Astrocyte of the spinal cord (primary cell): ENCODE data around the gene KCNIP4.

Experiments
- DNase-seq: peaks from one replicate; pipeline ENCODE4 v3.0.0; 2011; ENCODE audit warnings: low read depth, low spot score
- H3K4me3 ChIP-seq: 2 replicates; pipeline ENCODE4 v1.5.1; 2011; ENCODE audit warnings: low read depth, mild to moderate bottlenecking, low read length, moderate library complexity
- in situ Hi-C: cut with HindIII; loops from 2 replicates; pipeline ENCODE4 v1.10.0; 2017; ENCODE audit warnings: low sequenced_read_pairs
- TF ChIP-seq, protein P1 (sequence below): IDR thresholded peaks from 2 replicates; pipeline ENCODE4 v1.5.1; 2012; ENCODE audit warnings: low read depth, mild to moderate bottlenecking, low read length, inconsistent platforms

Gene KCNIP4

DNA sequence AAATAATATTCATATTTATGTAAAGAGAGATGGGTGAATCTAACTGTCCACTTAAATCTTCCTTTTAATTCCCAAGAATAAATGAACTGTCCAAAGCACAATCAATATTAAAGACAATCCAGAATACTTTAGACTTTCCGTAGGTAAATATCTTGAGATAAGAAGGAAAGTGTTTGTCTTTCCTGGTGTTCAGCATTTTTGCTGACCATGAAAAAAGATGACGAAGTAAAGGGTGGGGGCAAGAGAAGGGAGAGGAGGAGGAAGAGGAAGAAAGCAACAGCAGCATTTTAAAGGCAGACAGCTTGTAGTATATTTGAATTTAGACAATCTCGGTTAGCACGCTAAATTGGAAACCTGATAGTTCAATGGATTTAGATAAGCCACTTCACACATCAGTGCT, 498.2 kb downstream of the KCNIP4 start:
- in situ Hi-C loops, result no loop called here
- no peak for DNase-seq

DNA sequence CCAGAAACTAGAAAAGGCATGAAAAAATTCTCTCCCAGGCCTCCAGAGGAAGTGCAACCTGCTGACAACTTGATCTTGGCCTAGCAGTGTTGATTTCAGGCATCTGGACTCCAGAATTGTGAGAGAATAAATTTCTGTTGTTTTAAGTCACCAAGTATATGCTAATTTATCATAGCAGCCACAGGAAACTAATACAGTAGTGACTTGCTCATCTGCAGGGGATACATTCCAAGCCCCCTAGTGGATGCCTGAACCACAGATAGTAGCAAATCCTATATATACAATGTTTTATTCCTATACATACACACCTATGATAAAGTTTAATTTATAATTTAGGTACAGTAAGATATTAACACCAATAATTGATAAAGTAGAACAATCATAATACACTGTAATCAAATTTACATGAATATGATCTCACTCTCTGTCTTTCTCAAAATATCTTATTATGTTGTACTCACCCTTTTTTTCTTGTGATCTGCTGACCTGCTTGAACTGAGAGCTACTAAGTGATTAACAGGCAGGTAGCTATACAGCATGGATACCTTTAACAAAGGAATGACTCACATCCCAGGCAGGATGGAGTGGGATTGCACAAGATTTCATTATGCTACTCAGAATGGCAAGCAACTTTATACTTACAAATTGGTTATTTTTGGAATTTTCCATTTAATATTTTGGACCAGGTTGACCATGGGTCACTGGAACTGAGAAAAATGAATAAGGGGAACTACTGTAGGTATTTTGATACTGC, 501.1 kb downstream of the KCNIP4 start:
- TF ChIP-seq, protein P1, sequence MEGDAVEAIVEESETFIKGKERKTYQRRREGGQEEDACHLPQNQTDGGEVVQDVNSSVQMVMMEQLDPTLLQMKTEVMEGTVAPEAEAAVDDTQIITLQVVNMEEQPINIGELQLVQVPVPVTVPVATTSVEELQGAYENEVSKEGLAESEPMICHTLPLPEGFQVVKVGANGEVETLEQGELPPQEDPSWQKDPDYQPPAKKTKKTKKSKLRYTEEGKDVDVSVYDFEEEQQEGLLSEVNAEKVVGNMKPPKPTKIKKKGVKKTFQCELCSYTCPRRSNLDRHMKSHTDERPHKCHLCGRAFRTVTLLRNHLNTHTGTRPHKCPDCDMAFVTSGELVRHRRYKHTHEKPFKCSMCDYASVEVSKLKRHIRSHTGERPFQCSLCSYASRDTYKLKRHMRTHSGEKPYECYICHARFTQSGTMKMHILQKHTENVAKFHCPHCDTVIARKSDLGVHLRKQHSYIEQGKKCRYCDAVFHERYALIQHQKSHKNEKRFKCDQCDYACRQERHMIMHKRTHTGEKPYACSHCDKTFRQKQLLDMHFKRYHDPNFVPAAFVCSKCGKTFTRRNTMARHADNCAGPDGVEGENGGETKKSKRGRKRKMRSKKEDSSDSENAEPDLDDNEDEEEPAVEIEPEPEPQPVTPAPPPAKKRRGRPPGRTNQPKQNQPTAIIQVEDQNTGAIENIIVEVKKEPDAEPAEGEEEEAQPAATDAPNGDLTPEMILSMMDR, result no peak
- in situ Hi-C loops, result no loop called here
- H3K4me3 ChIP-seq, result no peak overlapping the region
- DNase-seq, result no peak

More for the DNA sequence above, 498.2 kb downstream of the KCNIP4 start:
- no peak overlapping the region for H3K4me3 ChIP-seq
- TF ChIP-seq, protein P1, result no peak

DNA sequence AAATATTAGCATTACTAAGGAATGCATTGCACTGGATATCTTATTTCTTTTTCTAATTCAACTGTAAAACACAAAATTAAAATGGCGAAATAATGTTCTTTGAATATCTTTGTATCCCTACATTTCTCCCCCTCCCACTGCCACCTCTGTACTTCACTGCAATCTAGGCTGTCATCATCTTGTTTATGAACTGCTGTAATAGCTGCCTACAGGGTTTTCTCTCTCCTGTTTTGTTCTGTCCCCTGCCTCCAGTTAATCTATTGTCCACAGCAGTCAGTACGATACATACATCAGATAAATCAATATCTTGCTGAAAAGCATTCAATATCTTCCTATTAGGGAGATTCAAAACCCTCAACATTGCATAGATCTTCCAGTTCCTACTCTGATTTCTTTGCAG, 528.4 kb downstream of the KCNIP4 start:
- no peak for DNase-seq
- no peak overlapping the region for H3K4me3 ChIP-seq
- TF ChIP-seq, protein P1, result no peak
- in situ Hi-C loops, result no loop called here

DNA sequence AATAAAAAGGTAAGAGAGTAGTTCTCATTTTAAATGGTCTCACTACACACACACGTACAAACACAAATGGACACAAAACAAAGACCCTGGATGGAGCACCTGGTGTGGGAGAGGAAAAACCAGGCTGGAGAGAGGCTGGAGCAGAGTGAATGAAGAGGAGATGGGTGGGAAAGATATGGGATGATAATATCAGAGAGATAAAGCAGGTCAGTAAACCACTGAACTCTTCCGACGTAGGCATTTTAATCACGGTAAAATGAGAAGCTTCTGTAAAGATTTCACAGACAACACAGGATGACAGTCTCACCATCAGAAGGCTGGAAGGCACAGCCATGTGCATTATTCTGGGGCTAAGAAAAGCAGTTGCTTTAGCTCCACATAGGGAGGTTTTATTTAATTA, 532.8 kb downstream of the KCNIP4 start:
- TF ChIP-seq, protein P1, result no peak
- DNase-seq, result no peak
- in situ Hi-C loops, result no loop called here
- no peak overlapping the region for H3K4me3 ChIP-seq

DNA sequence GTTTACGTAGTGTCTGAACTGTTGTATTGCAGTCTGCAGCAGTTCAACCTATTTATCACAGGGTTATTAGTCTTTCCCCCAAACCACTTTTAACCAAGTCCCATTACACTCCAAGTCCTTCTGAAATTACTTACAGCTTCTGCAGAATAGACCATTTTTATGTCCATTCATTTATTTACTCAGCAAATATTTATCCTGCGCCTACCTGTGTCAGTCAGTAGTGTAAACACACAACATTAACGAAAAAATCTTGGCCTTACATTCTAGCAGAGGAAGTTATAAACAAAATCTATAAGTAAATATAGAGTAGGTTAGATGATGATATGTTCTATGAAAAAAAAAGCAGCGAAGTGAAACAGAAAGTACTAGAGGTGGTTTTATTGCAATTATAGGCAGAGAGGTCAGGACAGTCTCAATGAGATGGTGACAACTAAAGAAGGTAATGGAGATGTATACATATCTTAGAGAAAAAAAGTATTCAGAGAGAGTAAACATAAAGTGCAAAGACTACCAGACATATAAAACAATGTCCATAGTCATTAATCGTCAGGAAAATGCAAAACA, 534.7 kb downstream of the KCNIP4 start:
- TF ChIP-seq, protein P1, result no peak
- in situ Hi-C loops, result no loop called here

DNA sequence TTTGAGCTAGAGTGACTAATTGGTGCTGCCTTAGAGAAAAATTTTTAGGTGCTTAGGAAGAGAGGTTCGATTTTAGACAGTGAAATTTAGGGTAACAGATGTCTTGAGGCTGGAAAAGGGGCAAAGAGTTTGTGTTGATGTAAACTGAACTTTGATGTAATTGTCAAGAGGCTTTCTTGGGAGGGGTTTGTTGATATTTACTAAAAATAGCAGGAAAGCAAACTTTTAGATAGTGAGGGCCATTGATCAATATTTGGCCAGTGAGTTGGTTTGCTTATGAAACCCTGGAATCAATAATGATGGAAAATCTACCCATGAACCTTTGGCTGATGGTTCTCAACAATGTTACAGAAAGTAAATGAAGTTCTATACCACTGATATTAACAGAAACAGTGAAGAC, 537.5 kb downstream of the KCNIP4 start:
- in situ Hi-C loops, result no loop called here
- TF ChIP-seq, protein P1, result no peak
- DNase-seq, result no peak
- H3K4me3 ChIP-seq, result no peak overlapping the region

More for the DNA sequence above, 534.7 kb downstream of the KCNIP4 start:
- H3K4me3 ChIP-seq, result no peak overlapping the region
- DNase-seq, result no peak
